Body of pancreas (tissue), 4 donors: ENCODE data around the gene PDK2. TPM values are rescaled to one million over a fixed set of nuclear protein-coding genes. Genes with fewer than 3 reads are reported as not detected.

Source experiments
- ATAC-seq: fragments of 150-250 bp; one replicate; pipeline ENCODE4 v1.9.1; 2016
- DNase-seq, 4 donors: peaks; one replicate each; pipeline ENCODE4 v3.0.0-alpha.2; 2019
- H3K27ac ChIP-seq, 4 donors: fragments of 200-600 bp; sonication (generic); 1 replicate in 3 of 4; 2 replicates in 1 of 4; pipeline versions ENCODE4 v1.5.1 to v1.6.1; 2016 to 2019; ENCODE audit warnings: mild to moderate bottlenecking in 1 of 4, mixed read lengths in 1 of 4, moderate library complexity in 1 of 4
- H3K27me3 ChIP-seq, 2 donors: fragments of 200-600 bp; sonication (generic); one replicate each; pipeline ENCODE4 v1.6.0; 2016; ENCODE audit warnings: mild to moderate bottlenecking in 1 of 2
- H3K36me3 ChIP-seq, 2 donors: fragments of 200-600 bp; sonication (generic); replicated peaks in 1 of 2; 2 replicates each; pipeline ENCODE4 v1.5.1; 2016; ENCODE audit warnings: low read depth in 2 of 2; ENCODE audit not compliant: insufficient read depth in 1 of 2
- H3K4me1 ChIP-seq: fragments of 200-600 bp; sonication (generic); one replicate; pipeline ENCODE4 v1.6.0; 2016
- H3K4me3 ChIP-seq, 2 donors: fragments of 200-600 bp; sonication (generic); 1 replicate in 1 of 2; 2 replicates in 1 of 2; pipeline ENCODE4 v1.5.1; 2016 to 2019
- H3K9me3 ChIP-seq, 3 donors: fragments of 200-600 bp; sonication (generic); 1 replicate in 2 of 3; 2 replicates in 1 of 3; pipeline ENCODE4 v1.5.1; 2016
- POLR2A ChIP-seq, 3 donors: fragments of 450-650 bp; IDR thresholded peaks; one replicate each; pipeline ENCODE4 v1.6.1; 2016; ENCODE audit warnings: antibody characterized with exemption in 3 of 3, mild to moderate bottlenecking in 2 of 3
- WGBS, 2 donors: methylation state at CpG; one replicate each; pipeline ENCODE4 v1.1.5; 2017; 5-methylcytosine and 5-hydroxymethylcytosine counted together
- intact Hi-C: fragments of 100-400 bp; cut with DNase I; formaldehyde crosslinking; loops from one replicate; pipeline ENCODE4 v1.15.1; 2023
- total RNA-seq, 2 donors: library from RNA; depleted of rRNA; stranded (reverse); fragments of >200 nt; gene quantifications; one replicate each; pipeline ENCODE4 v1.1.0, GENCODE V29; 2016
- TF ChIP-seq, protein P1 (sequence below), 7 experiments: fragments of 450-650 bp in 4 of 7; fragments of 200-600 bp in 3 of 7; sonication (generic) in 3 of 7; IDR thresholded peaks; one replicate each; pipeline ENCODE4 v1.5.1; 2016 to 2019; ENCODE audit warnings: antibody characterized with exemption in 7 of 7

Gene PDK2
- total RNA-seq, 2 donors from 2014 or later = 27.0 to 119 TPM

DNA sequence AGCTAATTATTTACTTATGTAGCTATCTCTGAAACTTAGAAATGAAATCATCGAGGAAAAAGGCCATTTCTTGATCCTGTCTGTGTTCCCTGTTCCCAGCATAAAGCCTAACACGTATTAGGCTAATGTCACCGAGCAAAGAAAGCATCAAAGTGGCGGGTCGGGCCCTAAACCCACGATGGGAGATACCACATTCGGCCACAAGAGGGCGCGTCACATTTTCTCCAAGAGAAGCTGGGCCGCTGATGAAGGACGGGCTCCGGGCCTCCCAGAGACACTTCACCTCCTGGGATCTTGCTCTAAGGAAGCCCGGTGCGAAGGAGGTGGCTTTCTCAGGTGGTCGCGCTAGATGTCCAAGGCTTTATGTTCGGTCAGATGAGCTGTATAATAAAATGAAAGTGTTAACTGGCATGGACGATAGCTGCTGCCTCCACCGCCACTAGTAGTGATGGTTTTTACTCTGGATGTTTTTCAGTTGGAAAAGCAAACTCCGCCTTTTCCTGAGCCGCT lies 853 bp upstream of the PDK2 start:
- intact Hi-C loops = no loop called here

DNA sequence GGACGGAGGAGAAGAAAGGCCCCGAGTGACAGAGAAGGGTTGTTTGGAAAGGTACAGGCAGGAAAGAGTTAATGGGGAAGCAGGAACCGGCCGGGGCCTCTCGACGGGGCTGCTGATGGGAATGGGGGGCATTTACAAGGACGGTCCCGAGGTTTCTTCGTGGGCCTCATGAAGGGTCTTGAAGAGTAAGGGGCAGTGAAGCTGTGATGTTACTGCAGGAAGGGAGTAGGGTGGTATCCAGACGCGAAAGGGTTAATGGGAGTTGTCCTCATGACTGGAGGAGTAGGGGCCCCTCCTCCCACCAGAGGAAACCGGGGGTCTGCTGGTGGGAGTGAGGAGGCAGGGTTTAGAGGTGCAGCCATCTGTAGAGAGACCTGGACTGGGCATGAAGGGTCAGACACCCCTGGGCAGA lies 481 bp downstream of the PDK2 start:
- Histone ChIP-seq H3K4me3 (peak overlapping the region; percentile 72 to 90), H3K4me1 (peaks cover 59% of the 10 kb centered on the region), H3K27ac (peak overlapping the region; percentile 82 to 96 (median 86)), H3K27me3 (no peaks in the 10 kb centered on the region), H3K9me3 (no peaks in the 10 kb centered on the region), H3K36me3 (peaks cover 0 to 2% of the 10 kb centered on the region in 2 donors)
- intact Hi-C loops = no loop called here
- WGBS, 2 donors = 0% methylated on average over 12 of the region's 12 CpGs
- ATAC-seq (no peak), DNase-seq (peak in 1 of 4 donors; percentile 30)
- no peak for TF ChIP-seq POLR2A (IDR thresholded peaks at IDR 0.05)
- TF ChIP-seq, protein P1, sequence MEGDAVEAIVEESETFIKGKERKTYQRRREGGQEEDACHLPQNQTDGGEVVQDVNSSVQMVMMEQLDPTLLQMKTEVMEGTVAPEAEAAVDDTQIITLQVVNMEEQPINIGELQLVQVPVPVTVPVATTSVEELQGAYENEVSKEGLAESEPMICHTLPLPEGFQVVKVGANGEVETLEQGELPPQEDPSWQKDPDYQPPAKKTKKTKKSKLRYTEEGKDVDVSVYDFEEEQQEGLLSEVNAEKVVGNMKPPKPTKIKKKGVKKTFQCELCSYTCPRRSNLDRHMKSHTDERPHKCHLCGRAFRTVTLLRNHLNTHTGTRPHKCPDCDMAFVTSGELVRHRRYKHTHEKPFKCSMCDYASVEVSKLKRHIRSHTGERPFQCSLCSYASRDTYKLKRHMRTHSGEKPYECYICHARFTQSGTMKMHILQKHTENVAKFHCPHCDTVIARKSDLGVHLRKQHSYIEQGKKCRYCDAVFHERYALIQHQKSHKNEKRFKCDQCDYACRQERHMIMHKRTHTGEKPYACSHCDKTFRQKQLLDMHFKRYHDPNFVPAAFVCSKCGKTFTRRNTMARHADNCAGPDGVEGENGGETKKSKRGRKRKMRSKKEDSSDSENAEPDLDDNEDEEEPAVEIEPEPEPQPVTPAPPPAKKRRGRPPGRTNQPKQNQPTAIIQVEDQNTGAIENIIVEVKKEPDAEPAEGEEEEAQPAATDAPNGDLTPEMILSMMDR (IDR thresholded peaks at IDR 0.05) = no peak

More for the DNA sequence above, 853 bp upstream of the PDK2 start:
- DNase-seq (peak; percentile 90 to 93 (median 92)), ATAC-seq (peak; percentile 69)
- peak overlapping the region; percentile 82 to 96 (median 86) for H3K27ac ChIP-seq
- TF ChIP-seq, protein P1 (IDR thresholded peaks at IDR 0.05) = peak; percentile 75 to 92 (median 90)
- peak in 1 of 3 donors; percentile 18 for TF ChIP-seq POLR2A (IDR thresholded peaks at IDR 0.05)
- H3K9me3 ChIP-seq = no peaks in the 10 kb centered on the region
- peak overlapping the region in 1 of 2 donors; percentile 90 for H3K4me3 ChIP-seq
- peaks cover 0 to 5% of the 10 kb centered on the region in 2 donors for H3K36me3 ChIP-seq
- H3K27me3 ChIP-seq = no peaks in the 10 kb centered on the region
- H3K4me1 ChIP-seq = peaks cover 45% of the 10 kb centered on the region
- 0 to 3% methylated on average over 9 to 21 of the region's 21 CpGs for WGBS, 2 donors

DNA sequence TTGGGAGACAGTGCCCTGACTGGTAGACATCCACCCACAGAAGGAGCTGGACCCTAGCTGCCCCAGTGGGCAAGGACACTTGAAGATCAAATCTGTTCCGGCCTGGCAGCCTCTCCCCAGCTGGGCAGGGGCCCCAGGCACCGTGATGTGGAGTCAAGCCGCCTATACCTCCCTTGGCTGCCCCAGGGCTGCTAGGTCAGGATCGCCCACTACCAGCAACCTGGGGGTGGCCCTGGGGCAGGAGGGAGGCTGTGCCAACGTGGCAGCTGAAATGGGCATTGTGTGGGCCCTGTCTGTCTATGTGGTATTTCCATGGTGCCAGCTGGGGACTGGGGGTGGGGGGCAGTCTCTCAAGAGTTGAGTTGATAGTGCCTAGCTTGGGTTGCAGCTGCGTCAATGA lies 941 bp downstream of the PDK2 start:
- WGBS, 2 donors = 13 to 20% methylated on average over 1 to 6 of the region's 6 CpGs
- ATAC-seq (no peak), DNase-seq (peak in 2 of 4 donors; percentile 27 to 47)
- TF ChIP-seq, protein P1 (IDR thresholded peaks at IDR 0.05) = no peak
- TF ChIP-seq POLR2A (IDR thresholded peaks at IDR 0.05) = peak in 2 of 3 donors; percentile 11 to 15
- Histone ChIP-seq H3K27me3 (no peaks in the 10 kb centered on the region), H3K9me3 (no peaks in the 10 kb centered on the region), H3K4me1 (peaks cover 63% of the 10 kb centered on the region), H3K27ac (peak overlapping the region; percentile 82 to 96 (median 86)), H3K36me3 (peaks cover 0 to 2% of the 10 kb centered on the region in 2 donors), H3K4me3 (peak overlapping the region; percentile 72 to 90)
- intact Hi-C loops = no loop called here

DNA sequence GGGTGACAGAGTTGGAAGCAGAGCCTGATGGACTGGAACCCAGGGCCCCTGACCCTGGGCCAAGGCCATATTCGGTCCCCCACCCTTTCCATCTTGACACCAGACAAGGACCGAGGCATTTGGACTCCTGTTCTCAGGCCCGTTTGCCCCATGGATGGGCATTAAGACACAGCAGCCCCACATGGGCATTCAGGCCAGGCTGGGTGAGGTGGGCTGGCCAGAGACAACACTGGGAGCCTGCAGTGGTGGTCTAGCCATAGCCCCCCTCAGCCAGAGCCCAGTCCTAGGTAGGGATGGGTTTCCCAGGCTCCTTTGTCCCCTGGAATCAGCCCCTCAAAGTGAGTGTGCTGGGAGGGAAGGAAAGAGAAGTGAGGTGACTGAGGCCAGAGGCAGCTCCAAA lies 1.6 kb downstream of the PDK2 start:
- Histone ChIP-seq H3K27ac (peak overlapping the region; percentile 82 to 96 (median 86)), H3K4me3 (no peak overlapping the region), H3K4me1 (peaks cover 70% of the 10 kb centered on the region), H3K36me3 (peaks cover 0 to 2% of the 10 kb centered on the region in 2 donors), H3K9me3 (no peaks in the 10 kb centered on the region), H3K27me3 (no peaks in the 10 kb centered on the region)
- no peak for TF ChIP-seq POLR2A (IDR thresholded peaks at IDR 0.05)
- TF ChIP-seq, protein P1 (IDR thresholded peaks at IDR 0.05) = no peak
- DNase-seq (no peak), ATAC-seq (no peak)
- intact Hi-C loops = no loop called here
- 53 to 56% methylated on average over 3 of the region's 3 CpGs for WGBS, 2 donors

GRCh38 chr17:50097455-50097854 lies 2.3 kb downstream of the PDK2 start:
- peaks cover 77% of the 10 kb centered on the region for H3K4me1 ChIP-seq
- intact Hi-C loops = no loop called here
- ATAC-seq (no peak), DNase-seq (no peak)
- H3K9me3 ChIP-seq = no peaks in the 10 kb centered on the region
- peak overlapping the region in 3 of 4 donors; percentile 62 to 96 (median 83) for H3K27ac ChIP-seq
- H3K36me3 ChIP-seq = peaks cover 0 to 2% of the 10 kb centered on the region in 2 donors
- H3K27me3 ChIP-seq = no peaks in the 10 kb centered on the region
- TF ChIP-seq POLR2A (IDR thresholded peaks at IDR 0.05) = no peak
- TF ChIP-seq, protein P1 (IDR thresholded peaks at IDR 0.05) = no peak
- WGBS, 2 donors = 83 to 85% methylated on average over 6 to 7 of the region's 7 CpGs
- no peak overlapping the region for H3K4me3 ChIP-seq
